Cerebellar nuclear complex (tissue), 1 donor: Measurements from ENCODE around the gene GP9.
"Not testable (repeated sequence)": the region's sequence is repeated elsewhere in the genome, so short reads cannot be mapped to it uniquely, and the experiment has no call there.

ENCODE experiments used
- DNase-seq, 2 experiments: peaks; one replicate each; lab custom pipeline; 2025; lab: John Stamatoyannopoulos, UW

Gene GP9

DNA sequence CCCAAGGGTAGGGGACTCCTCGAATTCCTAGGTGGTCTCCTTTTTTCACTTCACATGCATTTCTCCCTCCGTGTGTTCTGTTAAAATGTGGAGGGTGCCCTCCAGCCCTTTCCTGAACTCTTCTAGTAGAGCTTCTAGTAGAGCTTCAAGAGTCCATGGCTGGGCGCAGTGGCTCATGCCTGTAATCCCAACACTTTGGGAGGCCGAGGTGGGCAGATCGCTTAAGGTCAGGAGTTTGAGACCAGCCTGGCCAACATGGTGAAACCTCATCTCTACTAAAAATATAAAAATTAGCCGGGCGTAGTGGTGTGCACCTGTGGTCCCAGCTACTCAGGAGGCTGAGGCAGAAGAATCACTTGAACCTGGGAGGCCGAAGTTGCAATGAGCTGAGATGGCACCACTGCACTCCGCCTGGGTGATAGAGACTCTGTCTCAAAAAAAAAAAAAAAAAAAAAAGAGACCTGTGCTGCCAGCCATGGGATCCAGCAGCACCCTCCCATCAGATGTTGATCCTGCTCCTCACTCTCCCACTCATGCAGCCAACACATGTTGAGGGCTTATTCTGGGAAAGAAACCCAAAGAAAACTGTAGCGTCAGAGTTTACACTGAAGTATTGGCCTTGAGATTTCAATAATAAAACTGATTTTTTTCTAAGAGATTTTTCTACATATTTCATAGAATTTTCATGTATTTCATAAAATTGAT is 50.6 kb downstream of the GP9 start:
- not testable (repeated sequence) for DNase-seq
